Panc1 (cell line): ENCODE results near the gene ST8SIA5. TPM values are rescaled to one million over a fixed set of nuclear protein-coding genes. Genes with fewer than 3 reads are reported as not detected.

Source experiments
- ATAC-seq: fragments of 200-7000 bp; cut with Tn5 transposase; 2 replicates; pipeline ENCODE4 v1.9.1; 2020; ENCODE audit warnings: mild to moderate bottlenecking, moderate library complexity
- BruUV-seq: library from RNA; stranded (reverse); fragments of 400-500 nt; replicated peaks from 2 replicates; lab custom pipeline; 2021; lab: Mats Ljungman, UMichigan
- CTCF ChIA-PET: fragments of 300-600 bp; sonication (Branson Sonifier 250); formaldehyde crosslinking; loops from one replicate; lab custom pipeline; 2022; ENCODE audit warnings: antibody characterized with exemption; lab: Charles Lee
- POLR2A ChIA-PET: fragments of 300-600 bp; sonication (Branson Sonifier 250); formaldehyde crosslinking; loops from one replicate; lab custom pipeline; 2022; ENCODE audit warnings: antibody characterized with exemption; lab: Charles Lee
- DNase-seq: peaks from one replicate; pipeline ENCODE4 v3.0.0-alpha.2; 2010; ENCODE audit warnings: low read depth, low spot score
- H3K27ac ChIP-seq: 2 replicates; pipeline ENCODE4 v1.5.1; 2011; ENCODE audit warnings: mild to moderate bottlenecking, low read length, inconsistent platforms
- H3K27me3 ChIP-seq: fragments of 200-500 bp; sonication (Bioruptor generic); 2 replicates; pipeline ENCODE4 v1.6.0; 2014; ENCODE audit warnings: low read length, inconsistent platforms; ENCODE audit not compliant: control insufficient read depth, insufficient read depth
- H3K36me3 ChIP-seq: fragments of 200-500 bp; sonication (Bioruptor generic); 2 replicates; pipeline ENCODE4 v1.5.1; 2014; ENCODE audit warnings: inconsistent platforms, mild to moderate bottlenecking, low read length, moderate library complexity; ENCODE audit not compliant: control insufficient read depth, insufficient read depth
- H3K4me1 ChIP-seq: 2 replicates; pipeline ENCODE4 v1.5.1; 2011; ENCODE audit warnings: inconsistent platforms, mild to moderate bottlenecking, low read length, moderate library complexity; ENCODE audit not compliant: control insufficient read depth, insufficient read depth
- H3K4me3 ChIP-seq, 2 experiments: 2 replicates each; pipeline ENCODE4 v1.5.1; 2011 to 2012; ENCODE audit warnings: low read depth in 2 of 2, low read length in 2 of 2, mild to moderate bottlenecking in 2 of 2, inconsistent platforms in 1 of 2, moderate library complexity in 1 of 2
- H3K9me3 ChIP-seq: fragments of 200-500 bp; sonication (Bioruptor generic); 2 replicates; pipeline ENCODE4 v1.5.1; 2014; ENCODE audit warnings: low read depth, mild to moderate bottlenecking, inconsistent platforms, low read length, moderate library complexity; ENCODE audit not compliant: control insufficient read depth, insufficient read depth
- POLR2AphosphoS5 ChIP-seq: IDR thresholded peaks from 2 replicates; pipeline ENCODE4 v1.6.1; 2012; ENCODE audit warnings: mild to moderate bottlenecking, low read depth, low read length, moderate library complexity
- SIN3A ChIP-seq: IDR thresholded peaks from 2 replicates; pipeline ENCODE4 v1.6.1; 2012; ENCODE audit warnings: low read depth, mild to moderate bottlenecking, low read length, moderate library complexity, borderline replicate concordance; ENCODE audit not compliant: insufficient read depth
- TCF7L2 ChIP-seq: IDR thresholded peaks from 2 replicates; pipeline ENCODE4 v1.6.1; 2011; ENCODE audit warnings: mild to moderate bottlenecking, low read depth, low read length, inconsistent platforms
- in situ Hi-C: cut with HindIII; loops from 2 replicates; pipeline ENCODE4 v1.10.0; 2016; ENCODE audit warnings: low sequenced_read_pairs, low pct_unique_long_range_greater_than_20kb
- intact Hi-C: fragments of 100-400 bp; cut with micrococcal nuclease; formaldehyde crosslinking; loops from one replicate; pipeline ENCODE4 v1.10.0; 2022; ENCODE audit not compliant: unreplicated experiment
- total RNA-seq: library from RNA; stranded (reverse); gene quantifications from one replicate; pipeline ENCODE4 v1.2.1, GENCODE V29; 2021; ENCODE audit not compliant: unreplicated experiment
- TF ChIP-seq, protein P1 (sequence below), 2 experiments: IDR thresholded peaks; 2 replicates each; pipeline ENCODE4 v1.6.1; 2011 to 2012; ENCODE audit warnings: low read depth in 2 of 2, control low read depth in 1 of 2, low read length in 1 of 2, mild to moderate bottlenecking in 1 of 2, moderate library complexity in 1 of 2; ENCODE audit not compliant: insufficient read depth in 1 of 2
- TF ChIP-seq, protein P2 (sequence below): fragments of 450-650 bp; IDR thresholded peaks from 2 replicates; pipeline ENCODE4 v1.5.1; 2017; ENCODE audit warnings: mild to moderate bottlenecking

The ST8SIA5 gene
- total RNA-seq, 1 experiment from 2014 or later: 0.15 TPM

DNA sequence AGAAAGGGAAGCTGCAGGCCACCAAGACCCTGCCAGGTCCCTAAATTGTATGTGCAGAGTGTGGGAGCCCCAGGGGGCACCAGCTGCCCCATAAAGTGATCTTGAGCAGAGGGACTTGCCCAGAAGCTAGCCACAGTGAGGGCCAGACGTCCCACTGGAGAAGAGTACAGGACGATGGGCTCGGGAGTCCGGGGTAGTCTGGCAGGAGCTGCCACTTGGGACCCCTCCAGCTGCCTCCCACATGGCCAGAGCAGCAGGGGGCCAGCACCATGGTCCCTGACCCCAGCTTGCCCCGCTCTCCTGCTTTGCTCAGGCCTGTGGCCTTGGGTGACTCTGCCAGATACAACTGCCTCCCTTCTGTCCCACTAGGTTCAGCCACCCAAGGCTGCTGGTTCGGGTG lies 88.2 kb downstream of the ST8SIA5 start:
- no peak overlapping the region for H3K27ac ChIP-seq
- H3K4me1 ChIP-seq: no peaks in the 10 kb centered on the region
- no peak for DNase-seq
- no peak for ATAC-seq
- no peaks in the 10 kb centered on the region for H3K36me3 ChIP-seq
- no peak overlapping the region for H3K4me3 ChIP-seq
- CTCF ChIA-PET: no interaction called here
- TF ChIP-seq SIN3A (no peak), TCF7L2 (no peak), POLR2AphosphoS5 (no peak)
- TF ChIP-seq, protein P1, sequence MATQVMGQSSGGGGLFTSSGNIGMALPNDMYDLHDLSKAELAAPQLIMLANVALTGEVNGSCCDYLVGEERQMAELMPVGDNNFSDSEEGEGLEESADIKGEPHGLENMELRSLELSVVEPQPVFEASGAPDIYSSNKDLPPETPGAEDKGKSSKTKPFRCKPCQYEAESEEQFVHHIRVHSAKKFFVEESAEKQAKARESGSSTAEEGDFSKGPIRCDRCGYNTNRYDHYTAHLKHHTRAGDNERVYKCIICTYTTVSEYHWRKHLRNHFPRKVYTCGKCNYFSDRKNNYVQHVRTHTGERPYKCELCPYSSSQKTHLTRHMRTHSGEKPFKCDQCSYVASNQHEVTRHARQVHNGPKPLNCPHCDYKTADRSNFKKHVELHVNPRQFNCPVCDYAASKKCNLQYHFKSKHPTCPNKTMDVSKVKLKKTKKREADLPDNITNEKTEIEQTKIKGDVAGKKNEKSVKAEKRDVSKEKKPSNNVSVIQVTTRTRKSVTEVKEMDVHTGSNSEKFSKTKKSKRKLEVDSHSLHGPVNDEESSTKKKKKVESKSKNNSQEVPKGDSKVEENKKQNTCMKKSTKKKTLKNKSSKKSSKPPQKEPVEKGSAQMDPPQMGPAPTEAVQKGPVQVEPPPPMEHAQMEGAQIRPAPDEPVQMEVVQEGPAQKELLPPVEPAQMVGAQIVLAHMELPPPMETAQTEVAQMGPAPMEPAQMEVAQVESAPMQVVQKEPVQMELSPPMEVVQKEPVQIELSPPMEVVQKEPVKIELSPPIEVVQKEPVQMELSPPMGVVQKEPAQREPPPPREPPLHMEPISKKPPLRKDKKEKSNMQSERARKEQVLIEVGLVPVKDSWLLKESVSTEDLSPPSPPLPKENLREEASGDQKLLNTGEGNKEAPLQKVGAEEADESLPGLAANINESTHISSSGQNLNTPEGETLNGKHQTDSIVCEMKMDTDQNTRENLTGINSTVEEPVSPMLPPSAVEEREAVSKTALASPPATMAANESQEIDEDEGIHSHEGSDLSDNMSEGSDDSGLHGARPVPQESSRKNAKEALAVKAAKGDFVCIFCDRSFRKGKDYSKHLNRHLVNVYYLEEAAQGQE (IDR thresholded peaks at IDR 0.05; ENCODE audit: insufficient read depth in 1 of 2, low read depth in 2 of 2, low read length in 1 of 2): no peak
- TF ChIP-seq, protein P2, sequence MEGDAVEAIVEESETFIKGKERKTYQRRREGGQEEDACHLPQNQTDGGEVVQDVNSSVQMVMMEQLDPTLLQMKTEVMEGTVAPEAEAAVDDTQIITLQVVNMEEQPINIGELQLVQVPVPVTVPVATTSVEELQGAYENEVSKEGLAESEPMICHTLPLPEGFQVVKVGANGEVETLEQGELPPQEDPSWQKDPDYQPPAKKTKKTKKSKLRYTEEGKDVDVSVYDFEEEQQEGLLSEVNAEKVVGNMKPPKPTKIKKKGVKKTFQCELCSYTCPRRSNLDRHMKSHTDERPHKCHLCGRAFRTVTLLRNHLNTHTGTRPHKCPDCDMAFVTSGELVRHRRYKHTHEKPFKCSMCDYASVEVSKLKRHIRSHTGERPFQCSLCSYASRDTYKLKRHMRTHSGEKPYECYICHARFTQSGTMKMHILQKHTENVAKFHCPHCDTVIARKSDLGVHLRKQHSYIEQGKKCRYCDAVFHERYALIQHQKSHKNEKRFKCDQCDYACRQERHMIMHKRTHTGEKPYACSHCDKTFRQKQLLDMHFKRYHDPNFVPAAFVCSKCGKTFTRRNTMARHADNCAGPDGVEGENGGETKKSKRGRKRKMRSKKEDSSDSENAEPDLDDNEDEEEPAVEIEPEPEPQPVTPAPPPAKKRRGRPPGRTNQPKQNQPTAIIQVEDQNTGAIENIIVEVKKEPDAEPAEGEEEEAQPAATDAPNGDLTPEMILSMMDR: no peak
- intact Hi-C loops: no loop called here
- in situ Hi-C loops: no loop called here
- no peaks in the 10 kb centered on the region for H3K27me3 ChIP-seq
- POLR2A ChIA-PET: no interaction called here
- H3K9me3 ChIP-seq: no peaks in the 10 kb centered on the region
- no TSS peak for BruUV-seq

DNA sequence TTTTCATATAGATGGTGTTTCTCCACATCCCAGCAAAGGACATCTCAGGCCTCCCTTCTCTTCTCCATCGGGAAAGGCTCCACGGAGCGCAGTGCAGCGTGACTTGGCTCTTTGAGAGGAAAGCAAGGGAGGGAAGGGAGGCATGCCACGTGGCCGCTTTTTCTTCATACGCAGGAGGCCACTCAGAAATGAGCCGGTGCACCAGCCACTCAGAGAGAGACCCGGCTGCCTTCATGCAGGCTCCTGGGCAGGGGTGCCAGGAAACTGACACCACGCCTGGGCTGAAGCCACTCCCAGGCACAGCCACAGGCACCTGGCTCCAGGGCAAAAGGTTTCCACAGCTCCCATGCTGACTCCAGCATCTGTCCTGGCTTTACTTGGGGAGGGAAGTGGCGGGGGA lies 88.7 kb downstream of the ST8SIA5 start:
- ChIA-PET CTCF (no interaction called here), POLR2A (no interaction called here)
- TF ChIP-seq POLR2AphosphoS5: no peak
- TF ChIP-seq TCF7L2: no peak
- no peak for TF ChIP-seq SIN3A
- TF ChIP-seq, protein P2: no peak
- TF ChIP-seq, protein P1 (IDR thresholded peaks at IDR 0.05; ENCODE audit: insufficient read depth in 1 of 2, low read depth in 2 of 2, low read length in 1 of 2): no peak

More for the DNA sequence above, 88.7 kb downstream of the ST8SIA5 start:
- Histone ChIP-seq H3K36me3 (no peaks in the 10 kb centered on the region), H3K9me3 (no peaks in the 10 kb centered on the region), H3K4me1 (no peaks in the 10 kb centered on the region), H3K27ac (no peak overlapping the region), H3K4me3 (no peak overlapping the region), H3K27me3 (no peaks in the 10 kb centered on the region)
- no peak for ATAC-seq
- in situ Hi-C loops: no loop called here
- BruUV-seq: no TSS peak
- no peak for DNase-seq
- intact Hi-C loops: no loop called here
